ENCODE data around the gene CAPRIN2.

The CAPRIN2 gene

DNA sequence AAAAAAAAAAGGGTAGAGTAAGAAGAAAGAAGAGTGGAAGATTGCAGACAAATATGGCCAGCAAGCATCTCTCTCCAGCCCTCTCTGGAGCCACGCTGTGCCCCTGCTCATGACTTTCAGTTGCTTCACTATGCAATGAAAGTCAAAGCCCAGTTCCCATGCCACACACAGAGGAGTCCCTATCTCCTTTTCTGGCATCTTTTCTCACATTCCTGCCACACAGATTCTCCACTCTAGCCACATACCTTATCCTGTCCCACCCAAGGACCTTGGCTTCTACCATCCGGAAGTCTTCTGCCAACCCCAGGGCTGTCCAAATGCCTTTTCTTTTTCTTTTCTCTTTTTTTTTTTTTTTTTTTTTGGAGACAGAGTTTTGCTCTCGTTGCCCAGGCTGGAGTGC is 39.3 kb upstream of the CAPRIN2 start:
- TF ChIP-seq, protein P1, sequence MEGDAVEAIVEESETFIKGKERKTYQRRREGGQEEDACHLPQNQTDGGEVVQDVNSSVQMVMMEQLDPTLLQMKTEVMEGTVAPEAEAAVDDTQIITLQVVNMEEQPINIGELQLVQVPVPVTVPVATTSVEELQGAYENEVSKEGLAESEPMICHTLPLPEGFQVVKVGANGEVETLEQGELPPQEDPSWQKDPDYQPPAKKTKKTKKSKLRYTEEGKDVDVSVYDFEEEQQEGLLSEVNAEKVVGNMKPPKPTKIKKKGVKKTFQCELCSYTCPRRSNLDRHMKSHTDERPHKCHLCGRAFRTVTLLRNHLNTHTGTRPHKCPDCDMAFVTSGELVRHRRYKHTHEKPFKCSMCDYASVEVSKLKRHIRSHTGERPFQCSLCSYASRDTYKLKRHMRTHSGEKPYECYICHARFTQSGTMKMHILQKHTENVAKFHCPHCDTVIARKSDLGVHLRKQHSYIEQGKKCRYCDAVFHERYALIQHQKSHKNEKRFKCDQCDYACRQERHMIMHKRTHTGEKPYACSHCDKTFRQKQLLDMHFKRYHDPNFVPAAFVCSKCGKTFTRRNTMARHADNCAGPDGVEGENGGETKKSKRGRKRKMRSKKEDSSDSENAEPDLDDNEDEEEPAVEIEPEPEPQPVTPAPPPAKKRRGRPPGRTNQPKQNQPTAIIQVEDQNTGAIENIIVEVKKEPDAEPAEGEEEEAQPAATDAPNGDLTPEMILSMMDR (IDR thresholded peaks at IDR 0.05; ENCODE audit: low read depth, low read length), result no peak
- no peak overlapping the region for H3K4me3 ChIP-seq (ENCODE audit: low read depth, low read length)

DNA sequence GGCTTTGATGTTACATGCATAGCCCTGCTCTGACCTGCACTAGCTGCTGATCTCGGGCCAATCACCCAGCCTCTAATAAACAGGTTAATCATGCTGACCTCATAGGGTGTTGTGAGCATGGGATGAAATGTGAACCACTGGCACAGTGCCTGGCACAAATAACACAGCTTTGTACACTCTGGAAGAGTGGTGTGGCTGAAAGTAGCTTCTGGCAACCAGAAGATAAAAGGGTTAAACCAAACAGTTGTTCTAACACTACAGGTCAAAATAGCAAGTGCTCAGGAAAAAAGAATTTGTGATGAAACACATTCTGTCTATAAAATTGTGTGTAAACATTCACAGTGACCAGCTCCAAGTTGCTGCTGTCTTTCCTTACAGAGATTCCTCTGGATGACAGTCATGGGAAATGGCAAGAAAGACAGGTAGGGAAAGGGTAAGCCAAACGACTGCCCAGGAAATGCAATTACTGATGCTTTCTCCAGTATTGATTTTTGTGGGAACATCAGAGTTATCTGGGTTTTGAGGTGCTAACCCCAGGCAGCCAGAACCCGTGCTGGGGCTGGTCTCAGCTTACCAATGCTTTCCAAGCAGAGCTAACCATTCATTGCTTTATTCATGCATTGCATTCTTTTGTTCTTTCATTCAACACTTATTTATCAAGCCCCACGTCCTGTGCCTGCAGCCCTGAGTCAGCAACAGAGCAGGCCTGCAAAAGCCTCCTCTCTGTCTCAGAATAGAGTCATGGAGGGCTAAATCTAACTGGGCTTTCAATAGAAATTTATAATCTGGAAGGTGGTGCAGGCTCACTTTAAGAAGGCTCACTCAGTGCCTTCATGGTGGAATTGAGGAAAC is 38.1 kb upstream of the CAPRIN2 start:
- TF ChIP-seq, protein P1 (IDR thresholded peaks at IDR 0.05; ENCODE audit: low read depth, low read length), result no peak
- H3K4me3 ChIP-seq (ENCODE audit: low read depth, low read length), result no peak overlapping the region

DNA sequence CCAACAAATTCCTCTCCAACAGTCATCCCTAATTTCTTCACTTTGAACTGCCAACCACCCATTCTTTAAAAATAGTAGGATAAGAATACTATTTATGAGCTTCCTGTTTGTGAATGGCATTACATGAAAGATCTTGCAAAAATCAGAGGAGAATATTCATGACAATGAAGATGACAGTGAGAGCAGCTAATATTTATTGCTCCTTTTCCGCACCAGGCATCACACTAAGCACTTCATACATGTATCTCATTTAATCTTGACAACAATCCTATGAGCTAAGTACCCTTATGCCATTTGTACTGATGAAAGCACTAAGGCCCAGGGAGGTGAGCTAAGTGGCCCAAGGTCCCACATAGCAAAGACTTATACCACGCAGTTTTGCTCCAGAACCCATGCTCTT is 37.3 kb upstream of the CAPRIN2 start:
- no peak overlapping the region for H3K4me3 ChIP-seq (ENCODE audit: low read depth, low read length)
- TF ChIP-seq, protein P1 (IDR thresholded peaks at IDR 0.05; ENCODE audit: low read depth, low read length), result no peak

DNA sequence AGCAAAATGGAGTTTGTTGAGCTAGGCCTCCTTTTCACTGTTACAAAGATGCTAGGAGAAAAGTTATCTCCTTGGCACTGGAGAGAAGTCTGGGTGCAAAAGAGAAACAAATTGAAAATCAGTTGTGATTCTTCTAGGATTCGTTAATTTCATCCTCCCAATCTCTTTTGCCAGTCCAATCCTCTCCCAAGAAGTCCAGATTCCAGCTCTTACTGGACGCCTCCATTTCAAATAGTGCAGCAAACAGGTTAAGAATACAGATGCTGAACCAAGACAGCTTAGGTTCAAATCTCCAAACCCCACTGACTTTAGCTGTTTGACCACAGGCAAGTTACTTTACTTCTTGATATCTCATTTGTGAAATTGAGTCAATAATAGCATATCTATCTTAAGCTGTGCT is 34.0 kb upstream of the CAPRIN2 start:
- H3K4me3 ChIP-seq (ENCODE audit: low read depth, low read length), result no peak overlapping the region
- TF ChIP-seq, protein P1 (IDR thresholded peaks at IDR 0.05; ENCODE audit: low read depth, low read length), result no peak

DNA sequence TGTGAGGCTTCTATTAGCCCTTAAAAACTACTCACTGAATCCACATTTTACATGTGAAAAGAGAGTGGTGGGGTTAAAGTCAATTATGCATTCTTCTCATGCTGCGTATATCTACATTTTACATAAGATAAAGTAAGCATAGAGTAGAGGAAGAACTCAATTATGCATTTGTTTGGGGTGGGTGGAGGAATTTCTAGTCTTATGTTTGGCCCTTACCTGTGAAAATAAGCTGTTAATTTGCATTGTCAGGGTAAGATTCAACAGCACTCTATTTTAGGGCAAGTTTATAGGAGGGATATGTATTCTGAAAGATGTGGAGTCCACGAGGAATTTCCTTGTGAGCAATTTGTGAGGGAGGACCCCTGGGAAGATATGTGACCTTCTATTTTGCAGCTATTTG is 30.9 kb upstream of the CAPRIN2 start:
- TF ChIP-seq, protein P1 (IDR thresholded peaks at IDR 0.05; ENCODE audit: low read depth, low read length), result no peak

DNA sequence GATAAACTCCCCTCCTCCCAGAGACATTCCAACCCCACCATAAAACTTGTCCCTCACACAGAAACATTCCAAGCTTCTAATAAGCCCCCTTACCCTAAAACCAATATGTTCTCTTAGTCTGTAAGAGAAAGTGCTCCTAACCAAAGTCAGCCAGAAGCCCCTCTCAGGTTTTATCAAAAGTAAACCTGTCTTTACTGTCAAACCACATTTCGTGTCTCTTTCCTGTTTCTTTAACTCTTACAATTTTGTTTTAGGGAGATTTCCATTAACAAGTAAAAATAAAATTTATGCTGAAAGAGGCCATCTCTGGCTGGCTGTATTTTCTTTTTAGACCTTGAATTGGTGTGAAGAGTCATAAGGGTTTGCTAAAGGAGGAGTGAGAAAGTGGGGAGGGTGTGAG is 29.8 kb upstream of the CAPRIN2 start:
- TF ChIP-seq, protein P1 (IDR thresholded peaks at IDR 0.05; ENCODE audit: low read depth, low read length), result no peak
- no peak overlapping the region for H3K4me3 ChIP-seq (ENCODE audit: low read depth, low read length)

More for the DNA sequence above, 30.9 kb upstream of the CAPRIN2 start:
- no peak overlapping the region for H3K4me3 ChIP-seq (ENCODE audit: low read depth, low read length)

DNA sequence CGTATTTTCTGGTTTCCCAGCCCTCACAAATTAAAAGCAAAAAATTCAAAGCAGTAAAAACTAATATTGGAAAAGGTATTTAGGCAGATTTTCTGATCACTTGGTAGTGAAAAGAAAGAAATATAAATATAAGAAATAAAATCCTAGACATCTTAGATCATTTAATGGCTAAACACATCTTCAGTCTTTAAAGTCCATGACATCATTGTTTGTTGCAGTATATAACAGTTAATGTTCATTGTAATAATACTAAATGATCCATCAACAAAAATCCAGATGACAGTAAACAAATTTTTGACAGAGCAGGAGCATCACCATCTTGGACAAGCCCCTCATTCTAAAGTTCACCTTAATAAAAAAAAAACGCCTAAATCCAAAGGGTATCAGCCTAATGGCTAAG is 29.2 kb upstream of the CAPRIN2 start:
- TF ChIP-seq, protein P1 (IDR thresholded peaks at IDR 0.05; ENCODE audit: low read depth, low read length), result no peak
- H3K4me3 ChIP-seq (ENCODE audit: low read depth, low read length), result no peak overlapping the region

Data from WI38 (cell line).